HepG2 (cell line): Measurements from ENCODE around the gene ZBTB7B. TPM values are rescaled to one million over a fixed set of nuclear protein-coding genes. Genes with fewer than 3 reads are reported as not detected.

Experiments used
- GATAD2A ChIP-seq: IDR thresholded peaks from 2 replicates; pipeline ENCODE4 v1.6.1; 2016
- HMG20A ChIP-seq: IDR thresholded peaks from 2 replicates; pipeline ENCODE4 v1.6.1; 2016; ENCODE audit warnings: borderline replicate concordance
- KDM5B ChIP-seq: sonication (generic); formaldehyde crosslinking; IDR thresholded peaks from 2 replicates; pipeline ENCODE4 v1.4.0; 2020; ENCODE audit warnings: missing genetic modification reagents, mild to moderate bottlenecking, borderline replicate concordance
- KLF15 ChIP-seq: sonication (generic); formaldehyde crosslinking; IDR thresholded peaks from 2 replicates; pipeline ENCODE4 v1.8.1; 2023; ENCODE audit warnings: borderline replicate concordance, mild to moderate bottlenecking, inconsistent platforms, missing genetic modification reagents, mixed read lengths
- PATZ1 ChIP-seq: sonication (generic); formaldehyde crosslinking; IDR thresholded peaks from 2 replicates; pipeline ENCODE4 v1.4.0; 2020; ENCODE audit warnings: missing genetic modification reagents
- RXRA ChIP-seq: sonication (generic); formaldehyde crosslinking; IDR thresholded peaks from 2 replicates; pipeline ENCODE4 v1.5.1; 2020; ENCODE audit warnings: missing genetic modification reagents
- SALL1 ChIP-seq: sonication (generic); formaldehyde crosslinking; IDR thresholded peaks from 2 replicates; pipeline ENCODE4 v1.8.0; 2022; ENCODE audit warnings: mild to moderate bottlenecking, missing genetic modification reagents
- ZBTB38 ChIP-seq: sonication (generic); formaldehyde crosslinking; IDR thresholded peaks from 2 replicates; pipeline ENCODE4 v1.5.1; 2020; ENCODE audit warnings: mild to moderate bottlenecking, missing genetic modification reagents
- ZNF260 ChIP-seq: sonication (generic); formaldehyde crosslinking; IDR thresholded peaks from 2 replicates; pipeline ENCODE4 v1.4.0; 2020; ENCODE audit warnings: missing genetic modification reagents, low read depth, mild to moderate bottlenecking, borderline replicate concordance
- ZNF333 ChIP-seq: sonication (generic); formaldehyde crosslinking; IDR thresholded peaks from 2 replicates; pipeline ENCODE4 v1.4.0; 2020; ENCODE audit warnings: mild to moderate bottlenecking, missing genetic modification reagents, borderline replicate concordance
- ZNF382 ChIP-seq: sonication (generic); formaldehyde crosslinking; IDR thresholded peaks from 2 replicates; pipeline ENCODE4 v1.5.0; 2020; ENCODE audit warnings: missing genetic modification reagents, mild to moderate bottlenecking, borderline replicate concordance
- ZNF609 ChIP-seq: sonication (generic); formaldehyde crosslinking; IDR thresholded peaks from 2 replicates; pipeline ENCODE4 v1.4.0; 2020; ENCODE audit warnings: mild to moderate bottlenecking, missing genetic modification reagents, borderline replicate concordance
- polyA plus RNA-seq, 8 experiments: library from polyadenylated mRNA; depleted of rRNA in 3 of 8; stranded (reverse) in 7 of 8; unstranded in 1 of 8; fragments of >200 nt; fragmentation: Illumina TruSeq in 4 of 8; extraction: Trizol in 4 of 8; gene quantifications; 2 replicates each; pipeline versions ENCODE4 v1.2.1 to v1.2.3, GENCODE V29; 2011 to 2016; ENCODE audit warnings: low read depth in 4 of 8, missing spikeins in 1 of 8, mixed read lengths in 1 of 8; ENCODE audit not compliant: insufficient read depth in 1 of 8
- total RNA-seq, 5 experiments: library from RNA; depleted of rRNA; stranded (reverse); fragments of >200 nt; fragmentation: Illumina TruSeq; extraction: Trizol; gene quantifications; 2 replicates each; pipeline ENCODE4 v1.2.3, GENCODE V29; 2016; ENCODE audit warnings: low read depth in 1 of 5
- TF ChIP-seq, protein P1 (sequence below): sonication (generic); formaldehyde crosslinking; IDR thresholded peaks from 2 replicates; pipeline ENCODE4 v1.5.1; 2020; ENCODE audit warnings: missing genetic modification reagents, mild to moderate bottlenecking, borderline replicate concordance
- TF ChIP-seq, protein P2 (sequence below): fragments of 450-650 bp; IDR thresholded peaks from 2 replicates; pipeline ENCODE4 v1.6.1; 2016
- TF ChIP-seq, protein P3 (sequence below): sonication (generic); formaldehyde crosslinking; conservative IDR thresholded peaks from 2 replicates; pipeline ENCODE4 v1.5.0; 2020; ENCODE audit warnings: missing genetic modification reagents

The ZBTB7B gene
- total and polyA plus RNA-seq, 2 of the 13 experiments (the other 11 are each of a cell fraction or from before 2014, with no cell fraction given), result 15.5 to 17.5 TPM

- TF ChIP-seq ZNF609 (CRISPR knock-in tag) (peak; percentile 46; the same call in 1 of the 2 replicates), PATZ1 (CRISPR knock-in tag) (peak; percentile 97), ZBTB38 (CRISPR knock-in tag) (peak; percentile 86), ZNF333 (peak; percentile 84; the same call in 1 of the 2 replicates), KLF15 (CRISPR knock-in tag) (no peak), KDM5B (CRISPR knock-in tag) (peak; percentile 91; the same call in 1 of the 2 replicates), RXRA (CRISPR knock-in tag) (peak; percentile 76), GATAD2A (CRISPR knock-in tag) (peak; percentile 82), SALL1 (peak; percentile 84), ZNF382 (no peak), ZNF260 (CRISPR knock-in tag) (no peak), HMG20A (peak; percentile 30; the same call in 1 of the 2 replicates)
- TF ChIP-seq, protein P1, sequence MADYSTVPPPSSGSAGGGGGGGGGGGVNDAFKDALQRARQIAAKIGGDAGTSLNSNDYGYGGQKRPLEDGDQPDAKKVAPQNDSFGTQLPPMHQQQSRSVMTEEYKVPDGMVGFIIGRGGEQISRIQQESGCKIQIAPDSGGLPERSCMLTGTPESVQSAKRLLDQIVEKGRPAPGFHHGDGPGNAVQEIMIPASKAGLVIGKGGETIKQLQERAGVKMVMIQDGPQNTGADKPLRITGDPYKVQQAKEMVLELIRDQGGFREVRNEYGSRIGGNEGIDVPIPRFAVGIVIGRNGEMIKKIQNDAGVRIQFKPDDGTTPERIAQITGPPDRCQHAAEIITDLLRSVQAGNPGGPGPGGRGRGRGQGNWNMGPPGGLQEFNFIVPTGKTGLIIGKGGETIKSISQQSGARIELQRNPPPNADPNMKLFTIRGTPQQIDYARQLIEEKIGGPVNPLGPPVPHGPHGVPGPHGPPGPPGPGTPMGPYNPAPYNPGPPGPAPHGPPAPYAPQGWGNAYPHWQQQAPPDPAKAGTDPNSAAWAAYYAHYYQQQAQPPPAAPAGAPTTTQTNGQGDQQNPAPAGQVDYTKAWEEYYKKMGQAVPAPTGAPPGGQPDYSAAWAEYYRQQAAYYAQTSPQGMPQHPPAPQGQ, result 0 out of 2 replicates have a peak, but pooled peaks have one; percentile 83
- TF ChIP-seq, protein P2, sequence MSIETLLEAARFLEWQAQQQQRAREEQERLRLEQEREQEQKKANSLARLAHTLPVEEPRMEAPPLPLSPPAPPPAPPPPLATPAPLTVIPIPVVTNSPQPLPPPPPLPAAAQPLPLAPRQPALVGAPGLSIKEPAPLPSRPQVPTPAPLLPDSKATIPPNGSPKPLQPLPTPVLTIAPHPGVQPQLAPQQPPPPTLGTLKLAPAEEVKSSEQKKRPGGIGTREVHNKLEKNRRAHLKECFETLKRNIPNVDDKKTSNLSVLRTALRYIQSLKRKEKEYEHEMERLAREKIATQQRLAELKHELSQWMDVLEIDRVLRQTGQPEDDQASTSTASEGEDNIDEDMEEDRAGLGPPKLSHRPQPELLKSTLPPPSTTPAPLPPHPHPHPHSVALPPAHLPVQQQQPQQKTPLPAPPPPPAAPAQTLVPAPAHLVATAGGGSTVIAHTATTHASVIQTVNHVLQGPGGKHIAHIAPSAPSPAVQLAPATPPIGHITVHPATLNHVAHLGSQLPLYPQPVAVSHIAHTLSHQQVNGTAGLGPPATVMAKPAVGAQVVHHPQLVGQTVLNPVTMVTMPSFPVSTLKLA, result no peak
- TF ChIP-seq, protein P3, sequence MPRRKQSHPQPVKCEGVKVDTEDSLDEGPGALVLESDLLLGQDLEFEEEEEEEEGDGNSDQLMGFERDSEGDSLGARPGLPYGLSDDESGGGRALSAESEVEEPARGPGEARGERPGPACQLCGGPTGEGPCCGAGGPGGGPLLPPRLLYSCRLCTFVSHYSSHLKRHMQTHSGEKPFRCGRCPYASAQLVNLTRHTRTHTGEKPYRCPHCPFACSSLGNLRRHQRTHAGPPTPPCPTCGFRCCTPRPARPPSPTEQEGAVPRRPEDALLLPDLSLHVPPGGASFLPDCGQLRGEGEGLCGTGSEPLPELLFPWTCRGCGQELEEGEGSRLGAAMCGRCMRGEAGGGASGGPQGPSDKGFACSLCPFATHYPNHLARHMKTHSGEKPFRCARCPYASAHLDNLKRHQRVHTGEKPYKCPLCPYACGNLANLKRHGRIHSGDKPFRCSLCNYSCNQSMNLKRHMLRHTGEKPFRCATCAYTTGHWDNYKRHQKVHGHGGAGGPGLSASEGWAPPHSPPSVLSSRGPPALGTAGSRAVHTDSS, result no peak
Observed at GRCh38 chr1:155017041-155017945, 14.7 kb downstream of the ZBTB7B start (continued).
